CD14-positive monocyte (primary cell): Measurements from ENCODE around the gene CFHR5. TPM values are rescaled to one million over a fixed set of nuclear protein-coding genes. Genes with fewer than 3 reads are reported as not detected.

ENCODE experiments used
- DNase-seq, 3 donors: peaks; one replicate each; pipeline ENCODE4 v3.0.0-alpha.2; 2011 to 2022
- H2AFZ ChIP-seq: 2 replicates; pipeline ENCODE4 v1.6.0; 2012; ENCODE audit warnings: mild to moderate bottlenecking, low read depth, low read length, inconsistent platforms; ENCODE audit not compliant: insufficient read depth, poor library complexity, severe bottlenecking
- H3K27ac ChIP-seq, 2 donors: 1 replicate in 1 of 2; 2 replicates in 1 of 2; pipeline ENCODE4 v1.5.1; 2012 to 2013; ENCODE audit warnings: low read length in 2 of 2, control low read depth in 1 of 2, inconsistent platforms in 1 of 2, low read depth in 1 of 2, mild to moderate bottlenecking in 1 of 2
- H3K27me3 ChIP-seq, 2 donors: one replicate each; pipeline versions ENCODE4 v1.6.0 to v1.6.1; 2011 to 2013; ENCODE audit warnings: low read length in 2 of 2; ENCODE audit not compliant: control insufficient read depth in 2 of 2, insufficient read depth in 2 of 2
- H3K36me3 ChIP-seq, 2 donors: replicated peaks in 1 of 2; 1 replicate in 1 of 2; 2 replicates in 1 of 2; pipeline versions ENCODE4 v1.5.1 to v1.6.1; 2012 to 2013; ENCODE audit warnings: low read length in 2 of 2, control low read depth in 1 of 2, inconsistent platforms in 1 of 2, mild to moderate bottlenecking in 1 of 2; ENCODE audit not compliant: insufficient read depth in 2 of 2, control insufficient read depth in 1 of 2
- H3K4me1 ChIP-seq, 2 donors: 1 replicate in 1 of 2; 2 replicates in 1 of 2; pipeline versions ENCODE4 v1.5.1 to v1.6.1; 2012 to 2013; ENCODE audit warnings: low read length in 2 of 2, control low read depth in 1 of 2, inconsistent platforms in 1 of 2, mild to moderate bottlenecking in 1 of 2, moderate library complexity in 1 of 2; ENCODE audit not compliant: insufficient read depth in 2 of 2, control insufficient read depth in 1 of 2
- H3K4me2 ChIP-seq: replicated peaks from 2 replicates; pipeline ENCODE3; 2012; ENCODE audit warnings: low read length, moderate library complexity, mild to moderate bottlenecking; ENCODE audit not compliant: poor library complexity, severe bottlenecking; ENCODE audit errors: extremely low read depth
- H3K4me3 ChIP-seq, 3 experiments: fragments of 200-600 bp in 1 of 3; sonication (generic) in 1 of 3; replicated peaks in 1 of 3; 1 replicate in 2 of 3; 2 replicates in 1 of 3; pipeline ENCODE4 v1.5.1; 2011 to 2013; ENCODE audit warnings: low read length in 3 of 3, mild to moderate bottlenecking in 3 of 3, control low read depth in 2 of 3, low read depth in 2 of 3, inconsistent platforms in 1 of 3, moderate library complexity in 1 of 3
- H3K79me2 ChIP-seq: 2 replicates; pipeline ENCODE4 v1.6.0; 2012; ENCODE audit warnings: mild to moderate bottlenecking, control low read depth, inconsistent platforms, low read length, moderate library complexity; ENCODE audit not compliant: insufficient read depth
- H3K9ac ChIP-seq: 2 replicates; pipeline ENCODE4 v1.6.0; 2017; ENCODE audit warnings: low read length, mild to moderate bottlenecking; ENCODE audit not compliant: insufficient read depth, poor library complexity, severe bottlenecking
- H3K9me3 ChIP-seq, 2 donors: replicated peaks in 1 of 2; 1 replicate in 1 of 2; 2 replicates in 1 of 2; pipeline versions ENCODE4 v1.5.1 to v1.6.1; 2012 to 2013; ENCODE audit warnings: low read length in 2 of 2, control low read depth in 1 of 2; ENCODE audit not compliant: control insufficient read depth in 1 of 2, insufficient read depth in 1 of 2
- H4K20me1 ChIP-seq: 2 replicates; pipeline ENCODE4 v1.6.0; 2012; ENCODE audit warnings: mild to moderate bottlenecking, low read length, control low read depth, moderate library complexity; ENCODE audit not compliant: insufficient read depth
- H3K27ac Mint-ChIP-seq, 7 donors: one replicate each; pipeline ENCODE4 v1.8.0; 2020; ENCODE audit warnings: mild to moderate bottlenecking in 7 of 7, mixed read lengths in 7 of 7, moderate library complexity in 6 of 7, inconsistent platforms in 2 of 7
- H3K27me3 Mint-ChIP-seq, 3 donors: one replicate each; pipeline ENCODE4 v1.8.0; 2021 to 2022; ENCODE audit warnings: low read depth in 3 of 3, mild to moderate bottlenecking in 3 of 3, mixed read lengths in 3 of 3, moderate library complexity in 3 of 3, inconsistent platforms in 1 of 3
- H3K36me3 Mint-ChIP-seq, 2 donors: one replicate each; pipeline ENCODE4 v1.8.0; 2020; ENCODE audit warnings: mixed read lengths in 2 of 2, inconsistent platforms in 1 of 2, mild to moderate bottlenecking in 1 of 2
- H3K4me1 Mint-ChIP-seq: one replicate; pipeline ENCODE4 v1.8.0; 2020; ENCODE audit warnings: mild to moderate bottlenecking, mixed read lengths
- H3K4me3 Mint-ChIP-seq, 2 donors: one replicate each; pipeline ENCODE4 v1.8.0; 2020; ENCODE audit warnings: mild to moderate bottlenecking in 2 of 2, mixed read lengths in 2 of 2, moderate library complexity in 1 of 2
- H3K9me3 Mint-ChIP-seq, 7 donors: one replicate each; pipeline ENCODE4 v1.8.0; 2020 to 2022; ENCODE audit warnings: mixed read lengths in 7 of 7, mild to moderate bottlenecking in 6 of 7, moderate library complexity in 6 of 7, inconsistent platforms in 2 of 7
- CTCF ChIP-seq: fragments of 200-600 bp; IDR thresholded peaks from one replicate; pipeline ENCODE4 v1.8.0; 2022; ENCODE audit warnings: antibody characterized with exemption, mild to moderate bottlenecking
- WGBS: methylation state at CpG from one replicate; pipeline ENCODE4 v1.1.5; 2013; ENCODE audit warnings: missing lambda C conversion rate; ENCODE audit not compliant: insufficient coverage; 5-methylcytosine and 5-hydroxymethylcytosine counted together
- intact Hi-C, 2 donors: fragments of 100-400 bp; cut with micrococcal nuclease; formaldehyde crosslinking; loops; one replicate each; pipeline versions ENCODE4 v1.15.0 to v1.15.1; 2023
- polyA plus RNA-seq, 3 donors: library from polyadenylated mRNA; depleted of rRNA in 1 of 3; unstranded in 2 of 3; stranded (reverse) in 1 of 3; fragments of 300-500 nt in 2 of 3; fragments of >200 nt in 1 of 3; fragmentation: Illumina TruSeq in 2 of 3; gene quantifications; 1 replicate in 2 of 3; 2 replicates in 1 of 3; pipeline ENCODE4 v1.2.3, GENCODE V29; 2012 to 2021

The CFHR5 gene
- polyA plus RNA-seq, 3 donors, result not detected

- Mint-ChIP-seq H3K27ac (no peak overlapping the region), H3K27me3 (no peaks in the 10 kb centered on the region), H3K36me3 (no peaks in the 10 kb centered on the region), H3K9me3 (peaks cover 0 to 9% (median 2%) of the 10 kb centered on the region in 7 donors), H3K4me3 (no peak overlapping the region), H3K4me1 (no peaks in the 10 kb centered on the region)
- DNase-seq, result no peak
- Histone ChIP-seq H3K79me2 (no peaks in the 10 kb centered on the region), H3K27me3 (no peaks in the 10 kb centered on the region), H4K20me1 (no peaks in the 10 kb centered on the region), H3K27ac (no peak overlapping the region), H2AFZ (no peak overlapping the region), H3K4me3 (no peak overlapping the region), H3K4me1 (no peaks in the 10 kb centered on the region), H3K9ac (no peak overlapping the region), H3K9me3 (no peaks in the 10 kb centered on the region), H3K36me3 (no peaks in the 10 kb centered on the region), H3K4me2 (no peak overlapping the region)
- intact Hi-C loops, result no loop called here
- WGBS, result no CpG with 5 or more reads among the region's 1 CpG
- no peak for TF ChIP-seq CTCF
Observed at GRCh38 chr1:197024460-197024859, 47.1 kb downstream of the CFHR5 start.

GRCh38 chr1:197027359-197027758 is 50.0 kb downstream of the CFHR5 start:
- no peaks in the 10 kb centered on the region for H3K36me3 Mint-ChIP-seq
- Histone ChIP-seq H2AFZ (no peak overlapping the region), H3K27me3 (no peaks in the 10 kb centered on the region), H3K4me2 (no peak overlapping the region), H3K4me3 (no peak overlapping the region), H3K9me3 (no peaks in the 10 kb centered on the region), H3K36me3 (no peaks in the 10 kb centered on the region), H4K20me1 (no peaks in the 10 kb centered on the region), H3K27ac (no peak overlapping the region), H3K4me1 (no peaks in the 10 kb centered on the region), H3K79me2 (no peaks in the 10 kb centered on the region), H3K9ac (no peak overlapping the region)
- H3K4me3 Mint-ChIP-seq, result no peak overlapping the region
- H3K27me3 Mint-ChIP-seq, result no peaks in the 10 kb centered on the region
- peaks cover 0 to 9% (median 0%) of the 10 kb centered on the region in 7 donors for H3K9me3 Mint-ChIP-seq
- DNase-seq, result no peak
- no peaks in the 10 kb centered on the region for H3K4me1 Mint-ChIP-seq
- intact Hi-C loops, result no loop called here
- H3K27ac Mint-ChIP-seq, result no peak overlapping the region
- 100% methylated on average over 5 of the region's 6 CpGs for WGBS
- no peak for TF ChIP-seq CTCF
